ENCODE data around the gene FAM124B.

- TF ChIP-seq CTCF (conservative IDR thresholded peaks at IDR 0.05; ENCODE audit: low read length), result peak; percentile 75
- TF ChIP-seq EZH2phosphoT487 (IDR thresholded peaks at IDR 0.05; ENCODE audit: borderline replicate concordance), result no peak
Observed at GRCh38 chr2:224369028-224369632, 32.8 kb downstream of the FAM124B start.
